GM19467 (cell line): ENCODE data around the gene PIK3R2.

Source experiments
- ATAC-seq: cut with Tn5 transposase; IDR thresholded peaks from one replicate; pipeline ENCODE4 v1.9.1; 2021; ENCODE audit warnings: mild to moderate bottlenecking, moderate library complexity; ENCODE audit not compliant: unreplicated experiment

The PIK3R2 gene

DNA sequence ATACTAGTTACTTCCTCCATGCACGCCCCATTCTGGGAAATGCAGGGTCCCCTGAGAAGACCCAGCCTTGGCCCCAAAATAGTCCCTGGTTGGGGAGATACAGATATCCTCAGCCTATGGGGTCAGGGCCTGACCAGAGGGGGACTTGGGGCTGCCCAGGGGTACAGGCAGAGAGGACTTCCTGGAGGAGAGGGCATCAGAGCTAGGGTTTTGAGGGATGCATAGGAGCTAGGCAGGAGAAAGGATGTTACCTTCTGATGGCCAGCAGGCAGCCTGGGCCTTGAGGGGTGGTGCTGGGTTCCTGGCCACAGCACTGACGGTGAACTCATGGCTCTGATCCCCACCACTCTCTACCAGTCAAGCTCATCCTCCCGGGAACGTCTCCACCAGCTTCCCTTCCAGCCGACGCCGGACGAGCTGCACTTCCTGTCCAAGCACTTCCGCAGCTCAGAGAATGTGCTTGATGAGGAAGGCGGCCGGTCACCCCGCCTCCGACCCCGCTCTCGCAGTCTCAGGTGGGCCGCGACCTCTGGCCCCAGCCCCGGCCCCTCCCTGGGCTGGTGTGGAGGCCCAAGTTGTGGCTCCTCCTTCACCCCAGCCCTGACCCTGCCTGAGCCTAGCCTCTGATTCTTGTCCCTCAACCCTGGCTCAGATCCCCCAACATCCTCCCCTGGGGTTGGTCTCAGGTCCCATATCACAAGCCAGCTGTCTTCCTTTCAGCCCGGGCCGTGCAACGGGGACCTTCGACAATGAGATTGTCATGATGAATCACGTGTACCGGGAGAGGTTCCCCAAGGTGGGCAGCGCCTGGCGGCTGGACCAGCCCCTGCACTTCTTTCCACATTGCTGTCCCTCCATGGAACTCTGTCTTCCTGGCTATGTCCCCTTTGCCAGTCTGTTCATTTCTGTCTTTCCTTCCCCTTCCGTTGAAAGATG is 29.8 kb upstream of the PIK3R2 start:
- ATAC-seq: no peak

- ATAC-seq: no peak
These were observed 29.1 kb upstream of the PIK3R2 start for GRCh38 chr19:18123819-18124218.

DNA sequence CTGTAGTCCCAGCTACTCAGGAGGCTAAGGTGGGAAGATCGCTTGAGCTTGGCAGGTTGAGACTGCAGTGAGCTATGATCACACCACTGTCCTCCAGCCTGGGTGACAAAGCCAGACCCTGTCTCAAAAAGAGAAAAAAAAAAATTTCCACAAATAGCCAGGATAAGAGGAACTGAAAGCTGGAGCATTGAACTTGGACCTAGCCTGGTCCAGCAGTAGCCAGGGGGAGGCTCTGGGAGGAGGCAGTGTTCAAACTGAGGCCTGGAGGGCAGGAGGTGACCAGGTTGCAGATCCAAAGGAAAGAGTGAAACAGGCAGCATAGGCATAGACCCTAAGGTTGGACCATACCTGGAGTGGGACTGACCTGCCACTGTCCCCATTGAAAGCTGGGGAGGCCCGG is 26.9 kb upstream of the PIK3R2 start:
- no peak for ATAC-seq

- ATAC-seq: no peak
These were observed 24.9 kb upstream of the PIK3R2 start for GRCh38 chr19:18128044-18128443.

DNA sequence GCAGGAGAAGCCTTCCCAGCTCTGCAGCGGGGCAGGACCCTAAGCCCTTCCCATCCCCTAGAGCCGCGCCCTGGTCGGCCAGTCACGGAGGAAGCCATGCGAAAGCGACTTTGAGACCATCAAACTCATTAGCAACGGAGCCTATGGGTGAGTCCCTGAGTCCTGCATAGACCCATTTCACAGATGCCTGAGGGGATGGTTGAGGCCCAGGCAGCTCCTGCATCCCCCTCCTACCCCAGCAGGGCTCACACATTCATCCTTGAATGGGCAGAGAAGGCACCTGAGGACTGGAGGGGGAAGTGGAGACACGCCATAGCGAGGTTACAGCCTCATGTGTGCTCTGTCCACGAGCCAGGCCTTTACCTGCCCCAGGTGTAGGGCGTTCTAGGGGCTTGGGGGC is 24.2 kb upstream of the PIK3R2 start:
- ATAC-seq: no peak

- no peak for ATAC-seq
These were observed 22.3 kb upstream of the PIK3R2 start for GRCh38 chr19:18130523-18131242.

- ATAC-seq: no peak
These were observed 20.9 kb upstream of the PIK3R2 start for GRCh38 chr19:18131841-18132596.

DNA sequence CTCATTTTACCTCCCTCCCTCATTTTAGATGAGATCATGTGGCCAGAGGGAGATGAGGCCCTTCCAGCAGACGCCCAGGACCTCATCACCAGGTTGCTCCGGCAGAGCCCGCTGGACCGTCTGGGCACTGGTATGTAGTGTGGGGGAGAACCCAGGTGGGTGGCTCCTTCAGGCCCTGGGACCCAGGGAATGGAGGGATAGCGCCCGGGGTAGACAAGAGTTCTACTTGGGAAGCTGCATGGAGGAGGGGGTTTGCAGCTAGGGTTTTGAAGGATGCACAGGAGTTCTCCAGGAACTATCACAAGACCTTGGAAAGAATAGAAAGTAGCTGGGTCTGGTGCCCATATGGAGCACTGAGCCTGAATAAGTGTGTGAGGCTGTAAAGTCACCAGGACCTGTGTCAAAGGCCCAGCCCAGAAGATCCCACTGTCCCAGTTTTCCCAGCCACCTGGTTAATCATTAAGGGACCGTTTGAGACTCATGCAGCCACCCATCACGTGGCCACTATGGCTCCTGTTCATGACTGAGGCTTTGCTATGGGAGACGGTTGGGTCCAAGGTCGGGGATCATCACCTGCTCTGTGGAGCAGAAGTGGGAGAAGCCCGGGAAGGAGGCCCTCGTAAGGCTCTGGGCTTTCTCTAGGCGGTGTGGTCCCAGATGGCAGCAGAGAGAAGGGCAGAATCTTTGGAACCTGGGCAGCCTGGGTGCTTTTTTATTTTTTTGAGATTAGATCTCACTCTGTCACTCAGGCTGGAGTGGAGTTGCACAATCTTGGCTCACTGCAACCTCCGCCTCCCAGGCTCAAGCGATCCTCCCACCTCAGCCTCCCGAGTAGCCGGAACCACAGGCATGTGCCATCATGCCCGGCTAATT is 17.0 kb upstream of the PIK3R2 start:
- ATAC-seq: no peak

GRCh38 chr19:18137242-18137641 is 15.7 kb upstream of the PIK3R2 start:
- no peak for ATAC-seq

- no peak for ATAC-seq
These were observed 15.2 kb upstream of the PIK3R2 start for GRCh38 chr19:18137657-18138339.

DNA sequence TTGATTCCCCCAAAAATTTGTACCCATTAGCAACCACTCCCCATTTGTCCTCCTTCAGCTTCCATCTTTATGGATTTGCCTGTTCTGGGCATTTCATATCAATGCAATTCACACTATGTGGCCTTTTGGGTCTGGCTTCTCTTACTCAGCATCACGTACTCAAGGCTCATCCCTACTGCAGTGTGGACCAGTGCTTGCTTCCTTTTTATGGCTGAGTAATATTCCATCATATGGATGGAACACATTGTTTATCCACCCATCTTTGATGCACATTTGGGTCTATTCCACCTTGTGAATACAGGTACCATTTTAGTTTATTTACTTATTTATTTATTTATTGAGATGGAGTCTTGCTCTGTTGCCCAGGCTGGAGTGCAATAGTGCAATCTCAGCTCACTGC is 12.5 kb upstream of the PIK3R2 start:
- no peak for ATAC-seq

DNA sequence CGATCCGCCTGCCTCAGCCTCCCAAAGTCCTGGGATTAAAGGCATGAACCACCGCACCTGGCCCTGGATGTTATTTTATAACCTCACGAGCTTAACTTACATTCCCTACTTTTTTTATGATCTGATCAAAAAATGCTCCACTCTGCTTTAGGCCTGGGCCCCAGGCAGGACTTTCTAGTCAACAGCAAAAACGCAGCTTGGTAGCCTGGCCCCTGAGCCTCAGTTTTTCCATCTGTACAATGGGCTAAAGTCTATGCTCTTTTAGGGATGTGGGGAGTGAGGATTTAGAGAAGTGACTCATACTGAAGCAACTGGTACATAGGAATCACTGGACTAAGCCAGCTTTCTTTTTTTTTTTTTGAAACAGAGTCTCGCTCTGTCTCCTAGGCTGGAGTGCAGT is 11.9 kb upstream of the PIK3R2 start:
- ATAC-seq: no peak

- no peak for ATAC-seq
These were observed 9.1 kb upstream of the PIK3R2 start for GRCh38 chr19:18143902-18144301.

- ATAC-seq: no peak
These were observed 8.6 kb upstream of the PIK3R2 start for GRCh38 chr19:18144361-18144760.

- ATAC-seq: no peak
These were observed 8.1 kb upstream of the PIK3R2 start for GRCh38 chr19:18144906-18145305.

DNA sequence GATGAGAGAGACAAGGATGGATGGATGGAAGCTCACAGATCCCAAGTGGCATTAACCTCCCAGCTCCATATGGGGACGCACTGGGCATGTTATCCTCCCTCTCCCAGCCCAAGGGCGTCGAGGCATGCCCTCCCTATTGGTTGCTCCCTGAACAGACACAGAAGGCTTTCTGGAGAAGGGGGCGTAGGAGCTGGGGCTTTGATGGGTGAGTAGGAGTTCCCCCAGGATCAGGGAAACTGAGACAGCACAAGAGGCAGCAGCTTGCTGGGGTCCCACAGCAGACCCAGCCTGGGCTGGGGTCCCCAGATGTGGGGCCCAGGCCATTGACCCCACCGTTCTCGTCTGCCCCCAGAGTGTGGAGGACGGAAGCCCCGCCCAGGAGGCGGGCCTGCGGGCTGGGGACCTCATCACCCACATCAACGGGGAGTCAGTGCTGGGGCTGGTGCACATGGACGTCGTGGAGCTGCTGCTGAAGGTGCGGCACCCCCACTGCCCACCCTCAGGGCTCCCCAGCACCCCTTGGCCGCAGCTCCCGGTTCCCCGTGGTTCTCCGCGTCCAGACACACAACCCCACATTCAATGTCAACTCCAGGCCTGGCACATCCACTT is 7.5 kb upstream of the PIK3R2 start:
- ATAC-seq: no peak

DNA sequence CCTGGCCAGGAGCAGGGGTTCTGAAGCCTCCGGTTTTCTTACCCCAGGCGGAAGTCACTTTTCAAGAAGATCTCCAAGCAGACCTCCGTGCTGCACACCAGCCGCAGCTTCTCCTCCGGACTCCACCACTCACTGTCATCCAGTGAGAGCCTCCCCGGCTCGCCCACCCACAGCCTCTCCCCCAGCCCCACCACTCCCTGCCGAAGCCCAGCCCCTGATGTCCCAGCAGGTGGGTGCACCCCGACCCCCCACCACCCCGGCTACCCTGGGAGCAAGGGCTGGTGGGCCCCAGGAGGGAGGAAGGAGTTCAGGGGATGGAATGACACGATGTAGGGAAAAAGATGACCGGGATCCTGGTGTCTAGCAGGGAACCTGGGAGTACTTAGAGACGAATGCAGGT is 5.6 kb upstream of the PIK3R2 start:
- no peak for ATAC-seq

GRCh38 chr19:18149596-18149975 is 3.4 kb upstream of the PIK3R2 start:
- ATAC-seq: no peak

DNA sequence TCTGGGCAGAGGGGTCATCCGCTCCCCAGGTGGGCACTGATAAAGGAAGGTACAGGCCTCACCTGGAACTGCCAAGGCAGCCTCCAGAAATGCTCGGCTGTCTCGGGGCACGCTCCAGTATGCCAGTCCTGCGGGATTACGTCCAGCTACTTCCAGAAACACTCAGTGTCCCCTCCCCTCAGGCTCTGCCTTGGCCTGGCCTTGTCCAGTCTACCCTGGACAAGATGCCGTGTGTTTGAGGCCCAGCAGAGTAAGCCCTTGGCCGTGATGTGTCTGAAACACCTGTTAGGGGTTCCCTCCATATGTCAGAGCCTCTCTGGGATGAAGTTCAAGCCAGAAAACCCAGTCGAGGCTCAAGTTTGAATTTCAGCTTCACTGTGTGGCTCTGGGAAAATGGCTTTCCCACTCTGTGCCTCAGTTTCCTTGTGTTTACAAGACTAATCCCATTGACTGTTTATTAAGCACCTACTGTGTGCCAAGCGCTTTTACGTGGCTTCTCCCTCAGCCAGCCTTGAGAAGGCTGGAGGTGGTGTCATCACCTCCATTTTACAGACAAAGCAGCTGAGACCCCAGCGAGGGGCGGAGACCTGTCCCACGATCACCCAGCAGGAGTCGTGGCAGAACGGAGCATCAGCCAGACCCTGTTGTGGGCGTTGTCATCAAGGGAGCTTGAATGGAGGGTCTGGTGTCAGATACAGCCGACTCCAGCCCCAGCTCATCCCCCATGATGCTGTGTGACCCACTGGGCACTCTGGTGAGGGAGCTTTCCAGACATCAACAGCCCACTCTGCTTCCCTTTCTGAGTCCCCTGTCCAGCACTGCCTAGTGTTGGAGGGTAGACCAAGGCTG is 2.0 kb upstream of the PIK3R2 start:
- no peak for ATAC-seq
